Astrocyte (in vitro differentiated cells and primary cell): ENCODE data around the gene EDRF1. TPM values are rescaled to one million over a fixed set of nuclear protein-coding genes. Genes with fewer than 3 reads are reported as not detected.

ENCODE experiments used
- DNase-seq: peaks from one replicate; pipeline ENCODE4 v3.0.0-alpha.2; 2010; ENCODE audit warnings: low read depth
- FAIRE-seq: peaks from 2 replicates; lab custom pipeline; 2011; peaks lifted over from hg19 to GRCh38; lab: Jason Lieb, UNC
- H2AFZ ChIP-seq: 2 replicates; pipeline ENCODE4 v1.6.0; 2012; ENCODE audit warnings: low read depth, low read length, inconsistent platforms
- H3K27ac ChIP-seq: 2 replicates; pipeline ENCODE4 v1.5.1; 2011; ENCODE audit warnings: low read depth, low read length, inconsistent platforms
- H3K27me3 ChIP-seq: 2 replicates; pipeline ENCODE4 v1.6.0; 2011; ENCODE audit warnings: low read length, inconsistent platforms; ENCODE audit not compliant: insufficient read depth
- H3K36me3 ChIP-seq: 2 replicates; pipeline ENCODE4 v1.5.1; 2011; ENCODE audit warnings: low read length, inconsistent platforms; ENCODE audit not compliant: insufficient read depth
- H3K4me1 ChIP-seq: 2 replicates; pipeline ENCODE4 v1.5.1; 2011; ENCODE audit warnings: low read length, inconsistent platforms; ENCODE audit not compliant: insufficient read depth
- H3K4me2 ChIP-seq: 2 replicates; pipeline ENCODE4 v1.6.0; 2012; ENCODE audit warnings: low read length, inconsistent platforms
- H3K4me3 ChIP-seq: 2 replicates; pipeline ENCODE4 v1.5.1; 2011; ENCODE audit warnings: low read depth, mild to moderate bottlenecking, low read length, inconsistent platforms; ENCODE audit not compliant: insufficient read depth
- H3K79me2 ChIP-seq: 2 replicates; pipeline ENCODE4 v1.6.0; 2012; ENCODE audit warnings: mild to moderate bottlenecking, low read length, inconsistent platforms; ENCODE audit not compliant: insufficient read depth
- H3K9ac ChIP-seq: 2 replicates; pipeline ENCODE4 v1.6.0; 2012; ENCODE audit warnings: mild to moderate bottlenecking, low read length, inconsistent platforms
- H3K9me3 ChIP-seq: 2 replicates; pipeline ENCODE4 v1.5.1; 2012; ENCODE audit warnings: low read depth, mild to moderate bottlenecking, low read length, inconsistent platforms; ENCODE audit not compliant: insufficient read depth
- H4K20me1 ChIP-seq: 2 replicates; pipeline ENCODE4 v1.6.0; 2012; ENCODE audit warnings: low read length, inconsistent platforms; ENCODE audit not compliant: insufficient read depth
- H3K27ac Mint-ChIP-seq: one replicate; pipeline ENCODE4 v1.8.0; 2021; ENCODE audit warnings: mild to moderate bottlenecking, mixed read lengths; ENCODE audit not compliant: unreplicated experiment
- H3K27me3 Mint-ChIP-seq: one replicate; pipeline ENCODE4 v1.8.0; 2021; ENCODE audit warnings: low read depth, mixed read lengths; ENCODE audit not compliant: unreplicated experiment
- H3K36me3 Mint-ChIP-seq: one replicate; pipeline ENCODE4 v1.8.0; 2021; ENCODE audit warnings: low read depth, mixed read lengths; ENCODE audit not compliant: unreplicated experiment
- H3K4me1 Mint-ChIP-seq: one replicate; pipeline ENCODE4 v1.8.0; 2021; ENCODE audit warnings: low read depth, mixed read lengths; ENCODE audit not compliant: unreplicated experiment
- H3K4me3 Mint-ChIP-seq: one replicate; pipeline ENCODE4 v1.8.0; 2021; ENCODE audit warnings: mild to moderate bottlenecking, moderate library complexity, mixed read lengths; ENCODE audit not compliant: unreplicated experiment
- H3K9me3 Mint-ChIP-seq: one replicate; pipeline ENCODE4 v1.8.0; 2021; ENCODE audit warnings: mild to moderate bottlenecking, mixed read lengths; ENCODE audit not compliant: unreplicated experiment
- EZH2 ChIP-seq: IDR thresholded peaks from 2 replicates; pipeline ENCODE4 v1.6.1; 2012; ENCODE audit warnings: mild to moderate bottlenecking, low read length, inconsistent platforms; ENCODE audit not compliant: insufficient read depth
- total RNA-seq: library from RNA; stranded (reverse); gene quantifications from 2 replicates; pipeline ENCODE4 v1.2.1, GENCODE V29; 2021
- TF ChIP-seq, protein P1 (sequence below): IDR thresholded peaks from 2 replicates; pipeline ENCODE4 v1.5.1; 2011; ENCODE audit warnings: low read depth, mild to moderate bottlenecking, inconsistent platforms, low read length, moderate library complexity; ENCODE audit not compliant: insufficient read depth

Gene EDRF1
- total RNA-seq, 1 donor from 2014 or later = 25.7 TPM

- no peaks in the 10 kb centered on the region for H3K9me3 Mint-ChIP-seq
- H3K27ac Mint-ChIP-seq = no peak overlapping the region
- FAIRE-seq = peak; percentile 54
Measured at GRCh38 chr10:125700355-125700911, 19.1 kb upstream of the EDRF1 start.

GRCh38 chr10:125707541-125708468 lies 11.7 kb upstream of the EDRF1 start:
- Histone ChIP-seq H3K36me3 (no peaks in the 10 kb centered on the region), H3K27ac (no peak overlapping the region), H3K9ac (no peak overlapping the region), H3K9me3 (no peaks in the 10 kb centered on the region), H3K27me3 (no peaks in the 10 kb centered on the region), H3K4me3 (no peak overlapping the region), H2AFZ (no peak overlapping the region), H3K79me2 (no peaks in the 10 kb centered on the region), H3K4me2 (no peak overlapping the region), H3K4me1 (no peaks in the 10 kb centered on the region), H4K20me1 (no peaks in the 10 kb centered on the region)
- Mint-ChIP-seq H3K4me3 (no peak overlapping the region), H3K9me3 (peaks cover 3% of the 10 kb centered on the region), H3K36me3 (peaks cover 4% of the 10 kb centered on the region), H3K4me1 (peaks cover 16% of the 10 kb centered on the region), H3K27ac (no peak overlapping the region), H3K27me3 (no peaks in the 10 kb centered on the region)
- FAIRE-seq = no peak
- DNase-seq = peak; percentile 22
- TF ChIP-seq, protein P1, sequence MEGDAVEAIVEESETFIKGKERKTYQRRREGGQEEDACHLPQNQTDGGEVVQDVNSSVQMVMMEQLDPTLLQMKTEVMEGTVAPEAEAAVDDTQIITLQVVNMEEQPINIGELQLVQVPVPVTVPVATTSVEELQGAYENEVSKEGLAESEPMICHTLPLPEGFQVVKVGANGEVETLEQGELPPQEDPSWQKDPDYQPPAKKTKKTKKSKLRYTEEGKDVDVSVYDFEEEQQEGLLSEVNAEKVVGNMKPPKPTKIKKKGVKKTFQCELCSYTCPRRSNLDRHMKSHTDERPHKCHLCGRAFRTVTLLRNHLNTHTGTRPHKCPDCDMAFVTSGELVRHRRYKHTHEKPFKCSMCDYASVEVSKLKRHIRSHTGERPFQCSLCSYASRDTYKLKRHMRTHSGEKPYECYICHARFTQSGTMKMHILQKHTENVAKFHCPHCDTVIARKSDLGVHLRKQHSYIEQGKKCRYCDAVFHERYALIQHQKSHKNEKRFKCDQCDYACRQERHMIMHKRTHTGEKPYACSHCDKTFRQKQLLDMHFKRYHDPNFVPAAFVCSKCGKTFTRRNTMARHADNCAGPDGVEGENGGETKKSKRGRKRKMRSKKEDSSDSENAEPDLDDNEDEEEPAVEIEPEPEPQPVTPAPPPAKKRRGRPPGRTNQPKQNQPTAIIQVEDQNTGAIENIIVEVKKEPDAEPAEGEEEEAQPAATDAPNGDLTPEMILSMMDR = no peak
- no peak for TF ChIP-seq EZH2

More at GRCh38 chr10:125700355-125700911, 19.1 kb upstream of the EDRF1 start:
- Histone ChIP-seq H3K27ac (no peak overlapping the region), H3K9me3 (no peaks in the 10 kb centered on the region), H3K4me3 (no peak overlapping the region), H3K4me2 (no peak overlapping the region), H4K20me1 (no peaks in the 10 kb centered on the region), H3K36me3 (no peaks in the 10 kb centered on the region), H3K27me3 (no peaks in the 10 kb centered on the region), H3K9ac (no peak overlapping the region), H2AFZ (no peak overlapping the region), H3K4me1 (no peaks in the 10 kb centered on the region), H3K79me2 (no peaks in the 10 kb centered on the region)
- H3K4me1 Mint-ChIP-seq = peaks cover 1% of the 10 kb centered on the region
- no peak for DNase-seq
- no peak overlapping the region for H3K4me3 Mint-ChIP-seq
- no peaks in the 10 kb centered on the region for H3K36me3 Mint-ChIP-seq
- H3K27me3 Mint-ChIP-seq = peaks cover 2% of the 10 kb centered on the region
- TF ChIP-seq, protein P1 = peak; percentile 9
- no peak for TF ChIP-seq EZH2
